Amniotic epithelial cell (primary cell): ENCODE data around the gene ITIH5.
A peak's percentile ranks its signal among the peaks of the same experiment; 100 is the strongest.
"Not testable (repeated sequence)": the region's sequence is repeated elsewhere in the genome, so short reads cannot be mapped to it uniquely, and the experiment has no call there.

Experiments
- DNase-seq: peaks from one replicate; pipeline ENCODE4 v3.0.0-alpha.2; 2010; ENCODE audit warnings: low read depth

ITIH5 gene

GRCh38 chr10:7666253-7667023 is at the start of gene ITIH5:
Gene ITIH5, minus strand, starts transcription at chr10:7666966. Its CDS starts 74 bp downstream, at chr10:7666892.
- DNase-seq: no peak

- no peak for DNase-seq
These were observed 48.7 kb upstream of the ITIH5 start for GRCh38 chr10:7715515-7715914.

- DNase-seq: not testable (repeated sequence)
These were observed 44.3 kb upstream of the ITIH5 start for GRCh38 chr10:7711075-7711474.

- DNase-seq: no peak
These were observed 43.7 kb upstream of the ITIH5 start for GRCh38 chr10:7710446-7710845.

GRCh38 chr10:7708832-7709231 is 42.1 kb upstream of the ITIH5 start:
- no peak for DNase-seq

GRCh38 chr10:7707858-7708622 is 41.3 kb upstream of the ITIH5 start:
- DNase-seq: no peak

- no peak for DNase-seq
These were observed 40.3 kb upstream of the ITIH5 start for GRCh38 chr10:7707102-7707501.

- DNase-seq: no peak
These were observed 39.8 kb upstream of the ITIH5 start for GRCh38 chr10:7706534-7707073.

GRCh38 chr10:7705341-7705740 is 38.6 kb upstream of the ITIH5 start:
- no peak for DNase-seq

- no peak for DNase-seq
These were observed 37.6 kb upstream of the ITIH5 start for GRCh38 chr10:7704071-7705016.

- DNase-seq: no peak
These were observed 36.4 kb upstream of the ITIH5 start, which contains the start of gene ITIH2 for GRCh38 chr10:7703140-7703539. Gene ITIH2, plus strand, starts transcription at chr10:7703316. Its CDS starts 119 bp downstream, at chr10:7703435.

- DNase-seq: no peak
These were observed 35.6 kb upstream of the ITIH5 start for GRCh38 chr10:7702288-7702812.

- DNase-seq: no peak
These were observed 34.5 kb upstream of the ITIH5 start for GRCh38 chr10:7701158-7701742.

GRCh38 chr10:7700577-7701125 is 33.9 kb upstream of the ITIH5 start:
- peak; percentile 38 for DNase-seq

- DNase-seq: no peak
These were observed 30.7 kb upstream of the ITIH5 start for GRCh38 chr10:7697426-7697825.

GRCh38 chr10:7696545-7696944 is 29.8 kb upstream of the ITIH5 start:
- no peak for DNase-seq

GRCh38 chr10:7693194-7693593 is 26.4 kb upstream of the ITIH5 start:
- not testable (repeated sequence) for DNase-seq

GRCh38 chr10:7692368-7692767 is 25.6 kb upstream of the ITIH5 start:
- DNase-seq: not testable (repeated sequence)

GRCh38 chr10:7690885-7691597 is 24.3 kb upstream of the ITIH5 start:
- DNase-seq: not testable (repeated sequence)

- no peak for DNase-seq
These were observed 22.8 kb upstream of the ITIH5 start for GRCh38 chr10:7689591-7689990.
